Gastrocnemius medialis (tissue), 4 donors: ENCODE results near the gene CTAGE1. TPM values are rescaled to one million over a fixed set of nuclear protein-coding genes. Genes with fewer than 3 reads are reported as not detected.

Experiments
- ATAC-seq, 2 donors: fragments of 150-250 bp; one replicate each; pipeline ENCODE4 v1.9.1; 2016
- DNase-seq, 2 donors: peaks; one replicate each; pipeline ENCODE4 v3.0.0-alpha.2; 2019
- H3K27ac ChIP-seq, 4 donors: fragments of 200-600 bp; sonication (generic); 1 replicate in 1 of 4; 2 replicates in 3 of 4; pipeline ENCODE4 v1.5.1; 2016 to 2018; ENCODE audit warnings: mild to moderate bottlenecking in 2 of 4, moderate library complexity in 1 of 4
- H3K27me3 ChIP-seq, 3 donors: fragments of 200-600 bp; sonication (generic) in 2 of 3; 1 replicate in 1 of 3; 2 replicates in 2 of 3; pipeline versions ENCODE4 v1.5.1 to v1.6.0; 2016 to 2019; ENCODE audit warnings: mild to moderate bottlenecking in 1 of 3, moderate library complexity in 1 of 3
- H3K36me3 ChIP-seq, 2 donors: fragments of 200-600 bp; sonication (generic) in 1 of 2; one replicate each; pipeline ENCODE4 v1.5.1; 2017 to 2018
- H3K4me1 ChIP-seq, 2 donors: fragments of 200-600 bp; sonication (generic) in 1 of 2; one replicate each; pipeline ENCODE4 v1.5.1; 2016 to 2017; ENCODE audit warnings: mild to moderate bottlenecking in 2 of 2
- H3K4me3 ChIP-seq, 4 donors: fragments of 200-600 bp; sonication (generic) in 3 of 4; 1 replicate in 1 of 4; 2 replicates in 3 of 4; pipeline ENCODE4 v1.5.1; 2016 to 2019; ENCODE audit warnings: mild to moderate bottlenecking in 2 of 4
- H3K9me3 ChIP-seq, 3 donors: fragments of 200-600 bp; sonication (generic) in 2 of 3; 1 replicate in 1 of 3; 2 replicates in 2 of 3; pipeline ENCODE4 v1.5.1; 2016 to 2019
- CTCF ChIP-seq, 5 experiments: fragments of 450-650 bp in 3 of 5; fragments of 200-600 bp in 2 of 5; sonication (generic) in 2 of 5; IDR thresholded peaks in 4 of 5; conservative IDR thresholded peaks in 1 of 5; 1 replicate in 4 of 5; 2 replicates in 1 of 5; pipeline ENCODE4 v1.5.1; 2016 to 2019; ENCODE audit warnings: antibody characterized with exemption in 5 of 5, mild to moderate bottlenecking in 3 of 5, moderate library complexity in 3 of 5
- POLR2A ChIP-seq, 2 donors: fragments of 450-650 bp; IDR thresholded peaks; one replicate each; pipeline ENCODE4 v1.6.1; 2017; ENCODE audit warnings: antibody characterized with exemption in 2 of 2, mild to moderate bottlenecking in 2 of 2, moderate library complexity in 2 of 2
- in situ Hi-C, 4 donors: fragments of 200-750 bp; cut with MboI; loops; one replicate each; pipeline versions ENCODE4 v1.15.0 to v1.8.0; 2017; ENCODE audit warnings: low sequenced_read_pairs in 4 of 4
- intact Hi-C: fragments of 100-400 bp; cut with DNase I; formaldehyde crosslinking; loops from one replicate; pipeline ENCODE4 v1.15.1; 2023; ENCODE audit warnings: low total_unique reads
- total RNA-seq, 4 donors: library from RNA; depleted of rRNA; stranded (reverse); fragments of >200 nt; gene quantifications; one replicate each; pipeline versions ENCODE4 v1.1.0 to v1.2.3, GENCODE V29; 2016

CTAGE1 gene
- total RNA-seq, 4 donors from 2014 or later = not detected

- no peak for TF ChIP-seq POLR2A (IDR thresholded peaks at IDR 0.05)
- no peak for TF ChIP-seq CTCF (IDR thresholded peaks at IDR 0.05 in 4 of 5, conservative IDR thresholded peaks at IDR 0.05 in 1 of 5)
- no peaks in the 10 kb centered on the region for H3K9me3 ChIP-seq
- no peak for DNase-seq
- no peak overlapping the region for H3K4me3 ChIP-seq
- H3K27me3 ChIP-seq = no peaks in the 10 kb centered on the region
- ATAC-seq = no peak
- H3K36me3 ChIP-seq = no peaks in the 10 kb centered on the region
- no peak overlapping the region for H3K27ac ChIP-seq
- intact Hi-C loops (loop anchor here (10.0 kb wide), 1 partner anchor 105 kb away; no protein-coding TSS in a partner anchor), in situ Hi-C loops (loop anchor here in 1 of 4 donors (25.0 kb wide), 1 partner anchor 102 kb away; no protein-coding TSS in a partner anchor)
- no peaks in the 10 kb centered on the region for H3K4me1 ChIP-seq
Measured at GRCh38 chr18:22439447-22439846, 21.7 kb upstream of the CTAGE1 start.

- Histone ChIP-seq H3K9me3 (no peaks in the 10 kb centered on the region), H3K36me3 (no peaks in the 10 kb centered on the region), H3K4me3 (no peak overlapping the region), H3K27ac (no peak overlapping the region), H3K4me1 (no peaks in the 10 kb centered on the region), H3K27me3 (no peaks in the 10 kb centered on the region)
- in situ Hi-C loops = loop anchor here in 1 of 4 donors (25.0 kb wide), 1 partner anchor 99 kb away; no protein-coding TSS in a partner anchor
- DNase-seq = no peak
- TF ChIP-seq CTCF (IDR thresholded peaks at IDR 0.05 in 4 of 5, conservative IDR thresholded peaks at IDR 0.05 in 1 of 5) (no peak), POLR2A (IDR thresholded peaks at IDR 0.05) (no peak)
- ATAC-seq = no peak
- intact Hi-C loops = loop anchor here (10.0 kb wide), 1 partner anchor 101 kb away; no protein-coding TSS in a partner anchor
Measured at GRCh38 chr18:22436136-22436535, 18.4 kb upstream of the CTAGE1 start.

GRCh38 chr18:22434973-22435608, 17.4 kb upstream of the CTAGE1 start:
- in situ Hi-C loops = loop anchor here in 1 of 4 donors (25.0 kb wide), 1 partner anchor 98 kb away; no protein-coding TSS in a partner anchor
- ATAC-seq (no peak), DNase-seq (no peak)
- no peak overlapping the region for H3K4me3 ChIP-seq
- H3K27ac ChIP-seq = no peak overlapping the region
- intact Hi-C loops = loop anchor here (10.0 kb wide), 1 partner anchor 100 kb away; no protein-coding TSS in a partner anchor
- no peaks in the 10 kb centered on the region for H3K4me1 ChIP-seq
- H3K36me3 ChIP-seq = no peaks in the 10 kb centered on the region
- H3K27me3 ChIP-seq = no peaks in the 10 kb centered on the region
- H3K9me3 ChIP-seq = no peaks in the 10 kb centered on the region
- TF ChIP-seq CTCF (IDR thresholded peaks at IDR 0.05 in 4 of 5, conservative IDR thresholded peaks at IDR 0.05 in 1 of 5) = no peak

GRCh38 chr18:22433956-22434355, 16.2 kb upstream of the CTAGE1 start:
- TF ChIP-seq CTCF (IDR thresholded peaks at IDR 0.05 in 4 of 5, conservative IDR thresholded peaks at IDR 0.05 in 1 of 5) (no peak), POLR2A (IDR thresholded peaks at IDR 0.05) (no peak)
- intact Hi-C loops = loop anchor here (10.0 kb wide), 1 partner anchor 99 kb away; no protein-coding TSS in a partner anchor
- no peak for ATAC-seq
- H3K4me1 ChIP-seq = no peaks in the 10 kb centered on the region
- H3K9me3 ChIP-seq = no peaks in the 10 kb centered on the region
- H3K27ac ChIP-seq = no peak overlapping the region
- in situ Hi-C loops = loop anchor here in 1 of 4 donors (25.0 kb wide), 1 partner anchor 97 kb away; no protein-coding TSS in a partner anchor
- no peak overlapping the region for H3K4me3 ChIP-seq
- H3K36me3 ChIP-seq = no peaks in the 10 kb centered on the region
- DNase-seq = no peak
- no peaks in the 10 kb centered on the region for H3K27me3 ChIP-seq
